ENCODE data around the gene TENM3.

GRCh38 chr4:182384631-182385091 lies 141.5 kb downstream of the TENM3 start:
- TF ChIP-seq POLR2AphosphoS5 (IDR thresholded peaks at IDR 0.05; ENCODE audit: borderline replicate concordance, low read depth, low read length) = no peak
- TF ChIP-seq EZH2 (IDR thresholded peaks at IDR 0.05) = no peak
- no peak for TF ChIP-seq FOXP2 (optimal IDR thresholded peaks at IDR 0.05; ENCODE audit: control extremely low read depth, extremely low read length, insufficient read depth)
